Stimulated activated CD4-positive, alpha-beta T cell treated with anti-CD3 and anti-CD28 coated beads, TNF-alpha, amount 100 ng/mL, for 48 hours (primary cell): ENCODE measurements around the gene FLG2.
"Not testable (repeated sequence)": the region's sequence is repeated elsewhere in the genome, so short reads cannot be mapped to it uniquely, and the experiment has no call there.

Experiments used
- DNase-seq, 3 donors: peaks; one replicate each; pipeline ENCODE4 v3.0.0-alpha.2; 2020; ENCODE audit warnings: low read depth in 3 of 3

Gene FLG2

DNA sequence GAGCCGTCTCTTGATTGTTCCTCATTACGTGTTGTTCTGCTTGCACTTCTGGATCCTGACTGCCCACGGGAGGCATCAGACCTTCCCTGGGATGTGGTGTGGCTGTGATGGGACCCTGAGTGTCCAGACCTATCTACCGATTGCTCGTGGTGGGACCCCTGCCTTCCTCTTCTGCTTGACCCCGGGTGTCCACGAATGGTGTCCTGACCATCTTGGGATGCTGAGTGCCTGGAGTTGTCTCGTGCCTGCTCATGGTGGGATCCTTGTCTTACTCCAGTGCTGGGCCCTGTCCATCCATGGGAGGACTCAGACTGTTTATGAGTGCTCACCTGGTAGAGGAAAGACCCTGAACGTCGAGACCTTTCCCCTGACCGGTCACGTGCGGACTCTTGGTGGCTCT, 47.6 kb downstream of the FLG2 start:
- not testable (repeated sequence) for DNase-seq

DNA sequence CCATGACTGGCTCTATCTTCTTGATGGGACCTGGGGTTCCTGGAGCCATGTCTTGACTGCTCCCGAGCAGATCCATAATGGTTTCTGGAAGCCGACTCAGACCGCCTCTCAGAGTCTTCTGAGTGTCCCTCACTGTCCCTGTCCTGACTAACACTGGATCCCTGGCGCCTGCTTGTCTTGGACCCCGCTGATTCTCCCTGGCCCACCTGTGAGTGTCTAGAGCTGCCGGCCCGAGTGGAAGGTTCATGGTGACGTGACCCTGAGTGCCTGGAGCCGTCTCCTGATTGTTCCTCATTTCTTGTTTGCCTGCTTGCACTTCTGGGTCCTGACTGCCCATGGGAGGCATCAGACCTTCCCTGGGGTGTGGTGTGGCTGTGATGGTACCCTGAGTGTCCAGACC, 49.9 kb downstream of the FLG2 start:
- no peak for DNase-seq

DNA sequence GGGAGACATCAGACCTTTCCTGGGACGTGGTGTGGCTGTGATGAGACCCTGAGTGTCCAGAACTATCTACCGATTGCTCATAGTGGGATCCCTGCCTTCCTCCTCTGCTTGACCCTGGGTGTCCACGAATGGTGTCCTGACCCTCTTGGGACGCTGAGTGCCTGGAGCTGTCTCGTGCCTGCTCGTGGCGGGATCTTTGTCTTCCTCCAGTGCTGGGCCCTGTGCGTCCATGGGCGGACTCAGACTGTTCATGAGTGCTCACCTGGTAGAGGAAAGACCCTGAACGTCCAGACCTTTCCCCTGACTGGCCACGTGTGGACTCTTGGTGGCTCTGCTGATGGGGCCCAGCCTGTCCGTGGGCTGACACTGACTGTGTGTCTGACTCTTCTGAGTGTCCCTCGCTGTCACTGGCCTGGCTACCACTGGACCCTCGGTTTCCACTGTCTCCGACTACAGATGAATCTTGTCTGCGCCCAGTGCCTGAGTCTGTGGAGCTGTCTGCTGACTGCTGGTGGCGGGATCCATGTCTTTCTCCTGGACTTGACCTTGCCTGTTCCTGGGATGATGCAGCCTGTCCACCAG, 50.4 kb downstream of the FLG2 start:
- DNase-seq = not testable (repeated sequence)

DNA sequence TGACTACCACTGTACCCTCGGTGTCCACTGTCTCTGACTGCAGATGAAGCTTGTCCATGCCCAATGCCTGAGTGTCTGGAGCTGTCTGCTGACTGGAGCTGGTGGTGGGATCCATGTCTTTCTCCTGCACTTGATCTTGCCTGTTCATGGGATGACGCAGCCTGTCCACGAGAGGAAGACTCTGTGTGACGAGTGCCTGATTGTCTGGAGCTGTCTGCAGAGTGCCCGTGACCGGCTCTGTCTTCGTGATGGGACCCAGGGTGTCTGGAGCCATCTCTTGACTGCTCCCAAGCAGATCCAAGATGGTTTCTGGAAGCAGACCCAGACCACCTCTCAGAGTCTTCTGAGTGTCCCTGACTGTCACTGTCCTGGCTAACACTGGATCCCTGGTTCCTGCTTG, 51.0 kb downstream of the FLG2 start:
- DNase-seq = not testable (repeated sequence)

DNA sequence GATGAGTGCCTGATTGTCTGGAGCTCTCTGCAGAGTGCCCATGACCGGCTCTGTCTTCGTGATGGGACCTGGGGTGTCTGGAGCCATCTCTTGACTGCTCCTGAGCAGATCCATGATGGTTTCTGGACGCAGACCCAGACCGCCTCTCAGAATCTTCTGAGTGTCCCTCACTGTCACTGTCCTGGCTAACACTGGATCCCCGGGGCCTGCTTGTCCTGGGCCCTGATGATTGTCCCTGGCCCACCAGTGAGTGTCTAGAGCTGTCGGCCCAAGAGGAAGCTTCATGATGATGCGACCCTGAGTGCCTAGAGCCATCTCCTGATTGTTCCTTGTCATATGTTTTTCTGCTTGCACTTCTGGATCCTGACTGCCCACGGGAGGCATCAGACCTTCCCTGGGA, 51.8 kb downstream of the FLG2 start:
- not testable (repeated sequence) for DNase-seq

DNA sequence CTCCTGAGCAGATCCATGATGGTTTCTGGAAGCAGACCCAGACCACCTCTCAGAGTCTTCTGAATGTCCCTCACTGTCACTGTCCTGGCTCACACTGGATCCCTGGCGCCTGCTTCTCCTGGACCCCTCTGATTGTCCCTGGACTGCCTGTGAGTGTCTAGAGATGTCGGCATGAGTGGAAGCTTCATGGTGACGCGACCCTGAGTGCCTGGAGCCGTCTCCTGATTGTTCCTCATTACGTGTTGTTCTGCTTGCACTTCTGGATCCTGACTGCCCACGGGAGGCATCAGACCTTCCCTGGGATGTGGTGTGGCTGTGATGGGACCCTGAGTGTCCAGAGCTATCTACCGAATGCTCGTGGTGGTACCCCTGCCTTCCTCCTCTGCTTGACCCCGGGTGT, 53.7 kb downstream of the FLG2 start:
- not testable (repeated sequence) for DNase-seq

DNA sequence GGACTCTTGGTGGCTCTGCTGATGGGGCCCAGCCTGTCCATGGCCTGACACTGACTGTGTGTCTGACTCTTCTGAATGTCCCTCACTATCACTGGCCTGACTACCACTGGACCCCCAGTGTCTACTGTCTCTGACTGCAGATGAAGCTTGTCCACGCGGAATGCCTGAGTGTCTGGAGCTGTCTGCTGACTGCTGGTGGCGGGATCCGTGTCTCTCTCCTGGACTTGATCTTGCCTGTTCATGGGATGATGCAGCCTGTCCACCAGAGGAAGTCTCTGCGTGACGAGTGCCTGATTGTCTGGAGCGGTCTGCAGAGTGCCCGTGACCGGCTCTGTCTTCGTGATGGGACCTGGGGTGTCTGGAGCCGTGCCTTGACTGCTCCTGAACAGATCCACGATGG, 55.0 kb downstream of the FLG2 start:
- DNase-seq = not testable (repeated sequence)

DNA sequence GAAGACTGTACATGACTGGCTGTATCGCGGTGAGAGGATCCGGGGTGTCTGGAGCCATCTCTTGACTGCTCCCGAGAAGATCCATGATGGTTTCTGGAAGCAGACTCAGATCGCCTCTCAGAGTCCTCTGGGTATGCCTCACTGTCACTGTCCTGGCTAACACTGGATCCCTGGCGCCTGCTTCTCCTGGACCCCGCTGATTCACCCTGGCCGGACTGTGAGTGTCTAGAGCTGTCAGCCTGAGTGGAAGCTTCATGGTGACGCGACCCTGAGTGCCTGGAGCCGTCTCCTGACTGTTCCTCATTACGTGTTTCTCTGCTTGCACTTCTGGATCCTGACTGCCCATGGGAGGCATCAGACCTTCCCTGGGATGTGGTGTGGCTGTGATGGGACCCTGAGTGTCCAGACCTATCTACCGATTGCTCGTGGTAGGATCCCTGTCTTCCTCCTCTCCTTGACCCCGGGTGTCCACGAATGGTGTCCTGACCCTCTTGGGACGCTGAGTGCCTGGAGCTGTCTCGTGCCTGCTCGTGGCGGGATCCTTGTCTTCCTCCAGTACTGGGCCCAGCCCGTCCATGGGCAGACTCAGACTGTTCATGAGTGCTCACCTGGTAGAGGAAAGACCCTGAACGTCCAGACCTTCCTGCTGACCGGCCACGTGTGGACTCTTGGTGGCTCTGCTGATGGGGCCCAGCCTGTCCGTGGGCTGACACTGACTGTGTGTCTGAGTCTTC, 56.5 kb downstream of the FLG2 start:
- not testable (repeated sequence) for DNase-seq
